HepG2 (cell line): Measurements from ENCODE around the gene SPATC1L. TPM values are rescaled to one million over a fixed set of nuclear protein-coding genes. Genes with fewer than 3 reads are reported as not detected.

Source experiments
- ATAC-seq: fragments of 200-7000 bp; cut with Tn5 transposase; 3 replicates; pipeline ENCODE4 v1.9.1; 2020; ENCODE audit warnings: mild to moderate bottlenecking, moderate library complexity
- BruUV-seq: library from RNA; stranded (reverse); fragments of 400-500 nt; replicated peaks from 2 replicates; lab custom pipeline; 2021; lab: Mats Ljungman, UMichigan
- CTCF ChIA-PET: fragments of 300-600 bp; formaldehyde crosslinking; extraction: SDS; loops from one replicate; lab custom pipeline; 2021; ENCODE audit warnings: low total read pairs, inconsistent platforms, low intra/inter-chr PET ratio; lab: Yijun Ruan, JAX
- POLR2A ChIA-PET: fragments of 350-600 bp; sonication (Branson Sonifier 250); formaldehyde crosslinking; loops from one replicate; lab custom pipeline; 2020; ENCODE audit warnings: antibody characterized with exemption, inconsistent platforms; lab: Yijun Ruan, JAX
- DNase-seq: peaks from one replicate; pipeline ENCODE4 v3.0.0-alpha.2; 2015; ENCODE audit warnings: low spot score
- FAIRE-seq: peaks from 3 replicates; lab custom pipeline; 2011; peaks lifted over from hg19 to GRCh38; lab: Jason Lieb, UNC
- H2AFZ ChIP-seq: one replicate; pipeline ENCODE4 v1.6.1; 2011; ENCODE audit warnings: low read length, inconsistent platforms
- H3K27ac ChIP-seq: fragments of 300-600 bp; 3 replicates; pipeline ENCODE4 v1.8.0; 2011; ENCODE audit warnings: mixed run types, mild to moderate bottlenecking, mixed read lengths, low read length, inconsistent platforms; ENCODE audit not compliant: insufficient read depth; ENCODE audit errors: extremely low read length
- H3K27me3 ChIP-seq, 2 experiments: fragments of 200-600 bp in 1 of 2; 2 replicates in 1 of 2; 3 replicates in 1 of 2; pipeline versions ENCODE4 v1.6.0 to v1.8.0; 2011; ENCODE audit warnings: low read length in 2 of 2, mild to moderate bottlenecking in 2 of 2, moderate library complexity in 2 of 2, inconsistent platforms in 1 of 2; ENCODE audit not compliant: insufficient read depth in 2 of 2, control insufficient read depth in 1 of 2
- H3K36me3 ChIP-seq, 2 experiments: fragments of 200-600 bp in 1 of 2; replicated peaks in 1 of 2; 2 replicates in 1 of 2; 3 replicates in 1 of 2; pipeline versions ENCODE4 v1.5.1 to v1.8.0; 2011; ENCODE audit warnings: low read length in 2 of 2, inconsistent platforms in 1 of 2; ENCODE audit not compliant: insufficient read depth in 2 of 2, control insufficient read depth in 1 of 2
- H3K4me1 ChIP-seq: 2 replicates; pipeline ENCODE4 v1.5.1; 2012; ENCODE audit warnings: low read length, inconsistent platforms; ENCODE audit not compliant: insufficient read depth
- H3K4me2 ChIP-seq: 2 replicates; pipeline ENCODE4 v1.6.0; 2011; ENCODE audit warnings: low read depth, low read length, inconsistent platforms
- H3K4me3 ChIP-seq, 3 experiments: fragments of 200-600 bp in 1 of 3; sonication (generic), shearing (Covaris generic) in 1 of 3; replicated peaks in 1 of 3; 2 replicates each; pipeline ENCODE4 v1.5.1; 2011 to 2016; ENCODE audit warnings: low read length in 3 of 3, inconsistent platforms in 2 of 3, low read depth in 2 of 3, mild to moderate bottlenecking in 2 of 3, control low read depth in 1 of 3, mixed read lengths in 1 of 3; ENCODE audit not compliant: insufficient read depth in 1 of 3
- H3K79me2 ChIP-seq: one replicate; pipeline ENCODE4 v1.6.1; 2011; ENCODE audit warnings: low read length, inconsistent platforms; ENCODE audit not compliant: insufficient read depth
- H3K9ac ChIP-seq: 2 replicates; pipeline ENCODE4 v1.6.0; 2011; ENCODE audit warnings: mild to moderate bottlenecking, low read depth, low read length, inconsistent platforms; ENCODE audit not compliant: insufficient read depth
- H3K9me3 ChIP-seq: 2 replicates; pipeline ENCODE4 v1.5.1; 2012; ENCODE audit warnings: mild to moderate bottlenecking, low read length
- H4K20me1 ChIP-seq: 2 replicates; pipeline ENCODE4 v1.6.0; 2011; ENCODE audit warnings: inconsistent platforms, mild to moderate bottlenecking, low read length, moderate library complexity; ENCODE audit not compliant: insufficient read depth
- ATAD3A ChIP-seq: sonication (generic); formaldehyde crosslinking; IDR thresholded peaks from 2 replicates; pipeline ENCODE4 v1.4.0; 2020; ENCODE audit warnings: missing genetic modification reagents
- CEBPB ChIP-seq: IDR thresholded peaks from 2 replicates; pipeline ENCODE4 v1.6.1; 2011; ENCODE audit warnings: low read depth, low read length, improper control_type of control experiment, borderline replicate concordance
- CSRNP1 ChIP-seq: sonication (generic); formaldehyde crosslinking; IDR thresholded peaks from 2 replicates; pipeline ENCODE4 v1.8.1; 2023; ENCODE audit warnings: mild to moderate bottlenecking, missing genetic modification reagents
- FOXM1 ChIP-seq: sonication (generic); formaldehyde crosslinking; IDR thresholded peaks from 2 replicates; pipeline ENCODE4 v1.5.0; 2020; ENCODE audit warnings: missing genetic modification reagents
- HES4 ChIP-seq: sonication (generic); formaldehyde crosslinking; IDR thresholded peaks from 2 replicates; pipeline ENCODE4 v1.9.0; 2021; ENCODE audit warnings: mild to moderate bottlenecking, missing genetic modification reagents, borderline replicate concordance
- MEF2D ChIP-seq: sonication (generic); formaldehyde crosslinking; IDR thresholded peaks from 2 replicates; pipeline ENCODE4 v1.5.1; 2020; ENCODE audit warnings: mild to moderate bottlenecking, missing genetic modification reagents
- RFXANK ChIP-seq: IDR thresholded peaks from 2 replicates; pipeline ENCODE4 v1.6.1; 2016
- SP4 ChIP-seq: sonication (generic); formaldehyde crosslinking; IDR thresholded peaks from 2 replicates; pipeline ENCODE4 v1.8.1; 2023; ENCODE audit warnings: mild to moderate bottlenecking, missing genetic modification reagents
- TBX2 ChIP-seq: sonication (generic); formaldehyde crosslinking; IDR thresholded peaks from 2 replicates; pipeline ENCODE4 v1.5.0; 2020; ENCODE audit warnings: missing genetic modification reagents, mild to moderate bottlenecking, borderline replicate concordance
- THAP11 ChIP-seq: IDR thresholded peaks from 2 replicates; pipeline ENCODE4 v1.6.1; 2016; ENCODE audit warnings: missing biosample characterization, missing genetic modification reagents
- ZNF556 ChIP-seq: sonication (generic); formaldehyde crosslinking; IDR thresholded peaks from 2 replicates; pipeline ENCODE4 v1.4.0; 2020; ENCODE audit warnings: mild to moderate bottlenecking, missing genetic modification reagents, borderline replicate concordance
- ZNF639 ChIP-seq: conservative IDR thresholded peaks from 2 replicates; pipeline ENCODE4 v1.6.1; 2018; ENCODE audit warnings: missing genetic modification reagents
- ZNF777 ChIP-seq: sonication (generic); formaldehyde crosslinking; IDR thresholded peaks from 2 replicates; pipeline ENCODE4 v1.4.0; 2020; ENCODE audit warnings: missing genetic modification reagents
- WGBS: methylation state at CpG from one replicate; pipeline ENCODE4 v1.1.6; 2017; ENCODE audit warnings: low lambda C conversion rate; 5-methylcytosine and 5-hydroxymethylcytosine counted together
- in situ Hi-C: cut with HindIII; loops from 2 replicates; pipeline ENCODE4 v1.10.0; 2017; ENCODE audit warnings: low pct_unique_long_range_greater_than_20kb; ENCODE audit not compliant: extremely low pct_ligation_motif_present
- intact Hi-C: fragments of 100-400 bp; cut with micrococcal nuclease; formaldehyde crosslinking; loops from one replicate; pipeline ENCODE4 v1.10.0; 2022; ENCODE audit not compliant: unreplicated experiment
- polyA plus RNA-seq, 8 experiments: library from polyadenylated mRNA; depleted of rRNA in 3 of 8; stranded (reverse) in 7 of 8; unstranded in 1 of 8; fragments of >200 nt; fragmentation: Illumina TruSeq in 4 of 8; extraction: Trizol in 4 of 8; gene quantifications; 2 replicates each; pipeline versions ENCODE4 v1.2.1 to v1.2.3, GENCODE V29; 2011 to 2016; ENCODE audit warnings: low read depth in 4 of 8, missing spikeins in 1 of 8, mixed read lengths in 1 of 8; ENCODE audit not compliant: insufficient read depth in 1 of 8
- total RNA-seq, 5 experiments: library from RNA; depleted of rRNA; stranded (reverse); fragments of >200 nt; fragmentation: Illumina TruSeq; extraction: Trizol; gene quantifications; 2 replicates each; pipeline ENCODE4 v1.2.3, GENCODE V29; 2016; ENCODE audit warnings: low read depth in 1 of 5

Gene SPATC1L
- total and polyA plus RNA-seq, 2 of the 13 experiments (the other 11 are each of a cell fraction or from before 2014, with no cell fraction given) = 1.4 to 3.3 TPM

DNA sequence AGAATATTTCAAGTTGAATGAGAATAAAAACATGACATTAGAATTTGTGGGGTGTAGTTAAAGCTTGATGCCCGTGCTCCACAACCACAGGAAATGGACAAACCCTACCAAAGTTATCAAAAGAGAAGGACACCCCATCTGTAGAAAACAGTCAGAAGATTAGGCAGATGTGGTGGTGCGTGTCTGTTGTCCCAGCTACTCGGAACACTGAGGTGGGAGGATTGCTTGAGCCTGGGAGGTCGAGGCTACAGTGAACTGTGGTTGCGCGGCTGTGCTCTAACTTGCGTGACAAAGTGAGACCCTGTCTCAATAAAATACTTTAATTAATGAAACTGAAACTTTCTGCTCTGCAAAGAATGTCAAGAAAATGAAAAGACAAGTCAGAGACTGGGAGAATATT lies 1.5 kb upstream of the SPATC1L start:
- no peaks in the 10 kb centered on the region for H3K9me3 ChIP-seq
- H3K4me2 ChIP-seq = no peak overlapping the region
- DNase-seq (no peak), FAIRE-seq (no peak), ATAC-seq (no peak)
- ChIA-PET CTCF (no interaction called here), POLR2A (no interaction called here)
- H3K4me1 ChIP-seq = peaks cover 24% of the 10 kb centered on the region
- 83% methylated on average over 7 of the region's 7 CpGs for WGBS
- intact Hi-C loops (no loop called here), in situ Hi-C loops (no loop called here)
- 0 out of 5 replicates have a peak, but pooled peaks cover 0 to 7% of the 10 kb centered on the region in 2 experiments for H3K36me3 ChIP-seq
- no peaks in the 10 kb centered on the region for H3K79me2 ChIP-seq
- no peaks in the 10 kb centered on the region for H3K27me3 ChIP-seq
- no peak for TF ChIP-seq MEF2D (CRISPR knock-in tag)
- no TSS peak for BruUV-seq
- no peak overlapping the region for H3K27ac ChIP-seq
- no peak overlapping the region for H2AFZ ChIP-seq
- H3K4me3 ChIP-seq = no peak overlapping the region
- no peak overlapping the region for H3K9ac ChIP-seq
- H4K20me1 ChIP-seq = 0 out of 2 replicates have a peak, but pooled peaks cover 2% of the 10 kb centered on the region

DNA sequence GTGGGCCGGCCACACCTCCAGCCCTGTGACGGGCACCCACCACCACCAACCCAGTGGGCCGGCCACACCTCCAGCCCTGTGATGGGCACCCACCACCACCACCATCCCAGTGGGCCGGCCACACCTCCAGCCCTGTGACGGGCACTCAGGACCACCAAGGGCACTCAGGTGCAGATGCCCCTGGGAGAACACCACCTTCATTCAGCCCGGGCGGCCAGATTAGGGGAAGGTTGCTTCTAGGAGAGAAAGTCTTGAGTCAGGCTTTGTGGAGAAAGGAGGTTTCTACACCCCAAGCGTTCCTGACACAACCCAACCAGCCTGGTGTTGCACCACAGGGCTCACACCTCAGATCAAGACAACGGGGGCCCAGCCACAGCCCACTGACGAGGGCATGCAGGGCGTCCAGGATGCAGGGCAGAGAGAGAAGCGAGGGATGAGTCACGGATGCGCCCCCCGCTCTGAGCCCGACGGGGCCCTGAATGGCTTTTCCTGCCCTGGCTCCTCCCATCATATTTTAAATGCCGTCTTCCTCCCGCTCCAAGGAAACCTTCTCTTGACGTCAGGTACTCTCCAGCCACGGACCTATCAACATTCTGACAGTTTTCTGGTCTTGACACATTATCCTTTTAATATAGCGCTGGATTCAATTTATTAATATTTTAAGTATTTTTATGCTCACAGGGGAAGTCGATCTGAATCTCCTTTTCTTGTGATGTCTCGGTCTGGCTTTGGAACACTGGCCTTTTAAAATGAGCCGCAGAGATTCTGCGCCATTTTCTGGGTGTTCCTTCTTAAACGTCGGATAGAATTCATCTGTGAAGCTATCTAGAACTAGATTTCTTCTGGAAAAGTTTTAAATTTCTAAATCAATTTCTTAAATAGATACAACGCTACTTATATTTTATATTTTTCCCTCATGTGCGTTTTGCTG lies 631 bp upstream of the SPATC1L start:
- Histone ChIP-seq H3K27me3 (no peaks in the 10 kb centered on the region), H3K79me2 (no peaks in the 10 kb centered on the region), H3K4me1 (peaks cover 31% of the 10 kb centered on the region), H4K20me1 (0 out of 2 replicates have a peak, but pooled peaks cover 2% of the 10 kb centered on the region), H3K9me3 (no peaks in the 10 kb centered on the region), H3K4me3 (peak overlapping the region; percentile 45 to 70 (median 53)), H3K4me2 (peak overlapping the region; percentile 62), H3K9ac (peak overlapping the region; percentile 42; the same call in 1 of the 2 replicates), H2AFZ (no peak overlapping the region), H3K27ac (no peak overlapping the region), H3K36me3 (0 out of 5 replicates have a peak, but pooled peaks cover 0 to 4% of the 10 kb centered on the region in 2 experiments)
- ChIA-PET CTCF (no interaction called here), POLR2A (no interaction called here)
- in situ Hi-C loops = no loop called here
- DNase-seq (peak; percentile 51), ATAC-seq (peak; percentile 57), FAIRE-seq (no peak)
- intact Hi-C loops = no loop called here
- WGBS = 62% methylated on average over 26 of the region's 30 CpGs
- BruUV-seq = no TSS peak
- TF ChIP-seq ATAD3A (no peak), FOXM1 (CRISPR knock-in tag) (no peak), SP4 (CRISPR knock-in tag) (peak; percentile 92), HES4 (CRISPR knock-in tag) (no peak), TBX2 (CRISPR knock-in tag) (no peak), CSRNP1 (CRISPR knock-in tag) (0 out of 2 replicates have a peak, but pooled peaks have one; percentile 45), THAP11 (CRISPR knock-in tag) (no peak), CEBPB (peak; percentile 64), ZNF777 (0 out of 2 replicates have a peak, but pooled peaks have one; percentile 25), RFXANK (CRISPR knock-in tag) (no peak), ZNF639 (no peak), ZNF556 (CRISPR knock-in tag) (no peak)
